Cardiac fibroblast (primary cell): ENCODE measurements around the gene SLC25A25.
"Not testable (repeated sequence)": the region's sequence is repeated elsewhere in the genome, so short reads cannot be mapped to it uniquely, and the experiment has no call there.

Experiments
- DNase-seq, 2 donors: peaks; one replicate each; pipeline versions ENCODE4 v3.0.0 to v3.0.0-alpha.2; 2010; ENCODE audit warnings: low read depth in 2 of 2
- H3K4me3 ChIP-seq, 2 donors: replicated peaks in 1 of 2; 1 replicate in 1 of 2; 2 replicates in 1 of 2; pipeline ENCODE4 v1.5.1; 2011; ENCODE audit warnings: low read depth in 2 of 2, low read length in 2 of 2, mild to moderate bottlenecking in 2 of 2, moderate library complexity in 1 of 2
- CTCF ChIP-seq: IDR thresholded peaks from one replicate; pipeline ENCODE4 v1.5.1; 2011; ENCODE audit warnings: low read depth, mild to moderate bottlenecking, low read length, inconsistent platforms

Gene SLC25A25

DNA sequence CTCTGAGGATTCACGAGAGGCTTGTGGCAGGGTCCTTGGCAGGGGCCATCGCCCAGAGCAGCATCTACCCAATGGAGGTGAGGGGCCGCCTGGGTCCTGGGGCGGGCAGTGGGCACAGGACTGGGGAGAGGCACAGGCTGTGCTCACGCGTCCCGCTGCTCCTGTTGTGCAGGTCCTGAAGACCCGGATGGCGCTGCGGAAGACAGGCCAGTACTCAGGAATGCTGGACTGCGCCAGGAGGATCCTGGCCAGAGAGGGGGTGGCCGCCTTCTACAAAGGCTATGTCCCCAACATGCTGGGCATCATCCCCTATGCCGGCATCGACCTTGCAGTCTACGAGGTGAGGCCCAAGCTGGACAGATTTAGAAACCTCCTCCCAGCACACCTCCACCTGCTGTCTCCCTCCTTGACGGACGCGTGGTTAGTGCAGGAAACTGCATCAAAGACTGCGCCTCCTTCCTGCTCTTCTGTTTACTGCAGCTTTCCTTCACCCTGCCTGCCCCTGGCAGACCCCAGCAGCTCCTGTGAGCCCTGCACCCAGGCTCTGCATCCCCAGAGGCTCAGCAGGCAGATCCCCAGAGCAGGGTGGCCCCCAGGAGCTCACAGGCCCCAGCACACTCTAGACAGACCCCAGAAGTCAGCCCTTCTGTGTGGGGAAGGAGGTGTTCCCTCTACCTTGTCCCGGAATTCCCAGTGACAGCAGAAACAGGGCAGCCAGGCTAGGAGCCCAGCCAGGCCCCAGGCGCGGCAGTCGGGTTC lies 38.3 kb downstream of the SLC25A25 start:
- no peak for TF ChIP-seq CTCF
- DNase-seq = no peak
- H3K4me3 ChIP-seq = no peak overlapping the region

- no peak for DNase-seq
- TF ChIP-seq CTCF = no peak
- H3K4me3 ChIP-seq = no peak overlapping the region
These were observed 39.0 kb downstream of the SLC25A25 start for GRCh38 chr9:128106940-128107467.

GRCh38 chr9:128107468-128108268 lies 39.6 kb downstream of the SLC25A25 start:
- no peak overlapping the region for H3K4me3 ChIP-seq
- DNase-seq = no peak
- no peak for TF ChIP-seq CTCF

- H3K4me3 ChIP-seq = no peak overlapping the region
- DNase-seq = no peak
- no peak for TF ChIP-seq CTCF
These were observed 40.4 kb downstream of the SLC25A25 start for GRCh38 chr9:128108269-128109049.

- no peak for TF ChIP-seq CTCF
- no peak overlapping the region for H3K4me3 ChIP-seq
- DNase-seq = no peak
These were observed 41.1 kb downstream of the SLC25A25 start for GRCh38 chr9:128109050-128109709.

DNA sequence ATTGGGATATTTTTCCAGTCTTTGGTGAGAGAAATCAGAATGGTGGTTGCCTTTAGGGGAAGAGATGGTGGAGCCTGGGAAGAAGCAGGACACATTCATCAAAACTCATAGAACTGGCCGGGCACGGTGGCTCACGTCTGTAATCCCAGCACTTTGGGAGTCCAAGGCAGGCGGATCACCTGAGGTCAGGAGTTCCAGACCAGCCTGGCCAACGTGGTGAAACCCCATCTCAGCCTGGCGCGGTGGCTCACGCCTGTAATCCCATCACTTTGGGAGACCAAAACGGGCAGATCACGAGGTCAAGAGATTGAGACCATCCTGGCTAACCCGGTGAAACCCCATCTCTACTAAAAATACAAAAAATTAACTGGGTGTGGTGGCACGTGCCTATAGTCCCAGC lies 43.7 kb downstream of the SLC25A25 start:
- not testable (repeated sequence) for DNase-seq, H3K4me3 ChIP-seq
